B cell (primary cell): ENCODE measurements around the gene LOX. TPM values are rescaled to one million over a fixed set of nuclear protein-coding genes. Genes with fewer than 3 reads are reported as not detected.

Experiments used
- ATAC-seq: fragments of 200-7000 bp; cut with Tn5 transposase; one replicate; pipeline ENCODE4 v1.10.0; 2021; ENCODE audit warnings: low read depth, mild to moderate bottlenecking, moderate number of reproducible peaks, moderate library complexity
- CTCF ChIA-PET: fragments of 350-600 bp; sonication (Branson Sonifier 250); formaldehyde crosslinking; loops from one replicate; lab custom pipeline; 2021; ENCODE audit warnings: antibody characterized with exemption, inconsistent platforms; lab: Charles Lee
- POLR2A ChIA-PET: fragments of 350-600 bp; sonication (Branson Sonifier 250); formaldehyde crosslinking; loops from one replicate; lab custom pipeline; 2021; ENCODE audit warnings: antibody characterized with exemption; lab: Charles Lee
- DNase-seq: peaks from one replicate; pipeline ENCODE4 v3.0.0; 2013
- H2AFZ ChIP-seq: 2 replicates; pipeline ENCODE4 v1.6.1; 2012; ENCODE audit warnings: mild to moderate bottlenecking, low read depth, low read length; ENCODE audit not compliant: insufficient read depth, poor library complexity, severe bottlenecking
- H3K27ac ChIP-seq, 2 donors: 1 replicate in 1 of 2; 2 replicates in 1 of 2; pipeline ENCODE4 v1.5.1; 2012 to 2013; ENCODE audit warnings: low read length in 2 of 2, mild to moderate bottlenecking in 2 of 2, moderate library complexity in 1 of 2
- H3K27me3 ChIP-seq, 4 experiments: fragments of 200-600 bp in 1 of 4; sonication (generic) in 1 of 4; replicated peaks in 1 of 4; 1 replicate in 2 of 4; 2 replicates in 2 of 4; pipeline versions ENCODE4 v1.6.1 to v1.7.0; 2013 to 2016; ENCODE audit warnings: low read length in 3 of 4, mild to moderate bottlenecking in 2 of 4, mixed read lengths in 1 of 4, moderate library complexity in 1 of 4; ENCODE audit not compliant: insufficient read depth in 4 of 4, control insufficient read depth in 3 of 4; ENCODE audit errors: control extremely low read depth in 1 of 4
- H3K36me3 ChIP-seq, 2 experiments: replicated peaks in 1 of 2; 1 replicate in 1 of 2; 2 replicates in 1 of 2; pipeline versions ENCODE4 v1.6.1 to v1.7.1; 2013; ENCODE audit warnings: low read length in 1 of 2; ENCODE audit not compliant: insufficient read depth in 2 of 2, control insufficient read depth in 1 of 2; ENCODE audit errors: control extremely low read depth in 1 of 2, extremely low read depth in 1 of 2
- H3K4me1 ChIP-seq, 2 donors: fragments of 200-600 bp in 1 of 2; sonication (generic) in 1 of 2; 1 replicate in 1 of 2; 2 replicates in 1 of 2; pipeline versions ENCODE4 v1.5.1 to v1.6.1; 2013 to 2017; ENCODE audit warnings: low read length in 2 of 2; ENCODE audit not compliant: control insufficient read depth in 2 of 2, insufficient read depth in 2 of 2
- H3K4me2 ChIP-seq: replicated peaks from 2 replicates; pipeline ENCODE3; 2012; ENCODE audit warnings: mild to moderate bottlenecking, low read depth, low read length; ENCODE audit not compliant: poor library complexity, severe bottlenecking
- H3K4me3 ChIP-seq, 5 experiments: fragments of 200-600 bp in 1 of 5; sonication (generic) in 1 of 5; 1 replicate in 3 of 5; 2 replicates in 2 of 5; pipeline versions ENCODE4 v1.5.1 to v1.7.0; 2011 to 2016; ENCODE audit warnings: low read length in 4 of 5, mild to moderate bottlenecking in 4 of 5, low read depth in 2 of 5, control low read depth in 1 of 5, moderate library complexity in 1 of 5; ENCODE audit not compliant: insufficient read depth in 1 of 5; ENCODE audit errors: control extremely low read depth in 1 of 5, extremely low read depth in 1 of 5
- H3K79me2 ChIP-seq: fragments of 200-600 bp; sonication (generic); one replicate; pipeline ENCODE4 v1.6.0; 2016; ENCODE audit warnings: low read length; ENCODE audit not compliant: control insufficient read depth, insufficient read depth
- H3K9ac ChIP-seq: fragments of 200-600 bp; sonication (generic); 2 replicates; pipeline ENCODE4 v1.6.1; 2017; ENCODE audit warnings: mild to moderate bottlenecking, low read length, moderate library complexity
- H3K9me3 ChIP-seq, 3 donors: one replicate each; pipeline versions ENCODE4 v1.6.1 to v1.7.1; 2013; ENCODE audit warnings: low read length in 2 of 3; ENCODE audit not compliant: control insufficient read depth in 2 of 3, insufficient read depth in 1 of 3; ENCODE audit errors: control extremely low read depth in 1 of 3
- H4K20me1 ChIP-seq: 2 replicates; pipeline ENCODE4 v1.6.0; 2012; ENCODE audit warnings: mild to moderate bottlenecking, low read length; ENCODE audit not compliant: insufficient read depth, control insufficient read depth, poor library complexity, severe bottlenecking
- H3K27ac Mint-ChIP-seq: one replicate; pipeline ENCODE4 v1.8.0; 2021; ENCODE audit warnings: mixed read lengths
- H3K27me3 Mint-ChIP-seq: one replicate; pipeline ENCODE4 v1.8.0; 2021; ENCODE audit warnings: mixed read lengths
- H3K4me1 Mint-ChIP-seq: one replicate; pipeline ENCODE4 v1.8.0; 2021; ENCODE audit warnings: mixed read lengths
- H3K4me3 Mint-ChIP-seq: one replicate; pipeline ENCODE4 v1.8.0; 2021; ENCODE audit warnings: mixed read lengths
- H3K9me3 Mint-ChIP-seq: one replicate; pipeline ENCODE4 v1.8.0; 2022; ENCODE audit warnings: mixed read lengths; ENCODE audit not compliant: insufficient read depth
- CTCF ChIP-seq: fragments of 200-600 bp; IDR thresholded peaks from one replicate; pipeline ENCODE4 v1.8.0; 2022; ENCODE audit warnings: antibody characterized with exemption, mild to moderate bottlenecking
- EZH2 ChIP-seq: IDR thresholded peaks from 2 replicates; pipeline ENCODE4 v1.6.1; 2012; ENCODE audit warnings: borderline replicate concordance, low read depth, mild to moderate bottlenecking, moderate library complexity, low read length; ENCODE audit not compliant: insufficient read depth, poor library complexity, severe bottlenecking
- WGBS: methylation state at CpG from one replicate; pipeline ENCODE4 v1.1.5; 2013; ENCODE audit warnings: missing lambda C conversion rate; ENCODE audit not compliant: insufficient coverage; 5-methylcytosine and 5-hydroxymethylcytosine counted together
- intact Hi-C: fragments of 100-400 bp; cut with micrococcal nuclease; formaldehyde crosslinking; loops from one replicate; pipeline ENCODE4 v1.10.0; 2022
- polyA plus RNA-seq: library from polyadenylated mRNA; depleted of rRNA; stranded (reverse); fragments of >200 nt; gene quantifications from 2 replicates; pipeline ENCODE4 v1.2.3, GENCODE V29; 2012
- total RNA-seq, 2 donors: library from RNA; stranded (reverse); fragments of 120-200 nt in 1 of 2; gene quantifications; 1 replicate in 1 of 2; 2 replicates in 1 of 2; pipeline versions ENCODE4 v1.2.3 to v1.2.4, GENCODE V29; 2013 to 2022

The LOX gene
- total and polyA plus RNA-seq, 2 donors (not counting 1 experiment from before 2014, with no cell fraction given): not detected

- Histone ChIP-seq H3K4me3 (no peak overlapping the region), H3K79me2 (no peaks in the 10 kb centered on the region), H3K9me3 (no peaks in the 10 kb centered on the region), H3K4me2 (no peak overlapping the region), H4K20me1 (no peaks in the 10 kb centered on the region), H3K36me3 (no peaks in the 10 kb centered on the region), H3K9ac (no peak overlapping the region), H3K27ac (no peak overlapping the region), H3K4me1 (no peaks in the 10 kb centered on the region), H3K27me3 (peaks cover 0 to 3% (median 0%) of the 10 kb centered on the region in 4 experiments), H2AFZ (no peak overlapping the region)
- TF ChIP-seq CTCF (no peak), EZH2 (no peak)
- ChIA-PET POLR2A (no interaction called here), CTCF (no interaction called here)
- Mint-ChIP-seq H3K27me3 (peaks cover 14% of the 10 kb centered on the region), H3K4me3 (no peak overlapping the region), H3K4me1 (no peaks in the 10 kb centered on the region), H3K27ac (no peak overlapping the region), H3K9me3 (no peaks in the 10 kb centered on the region)
- 92% methylated on average over 2 of the region's 9 CpGs for WGBS
- DNase-seq: no peak
- intact Hi-C loops: no loop called here
- no peak for ATAC-seq
Measured at GRCh38 chr5:122091936-122092600, 14.0 kb upstream of the LOX start.

GRCh38 chr5:122089096-122090013 lies 11.3 kb upstream of the LOX start:
- intact Hi-C loops: no loop called here
- WGBS: 20% methylated on average over 1 of the region's 2 CpGs
- TF ChIP-seq CTCF (no peak), EZH2 (no peak)
- Histone ChIP-seq H3K4me1 (no peaks in the 10 kb centered on the region), H3K9ac (no peak overlapping the region), H3K9me3 (no peaks in the 10 kb centered on the region), H3K36me3 (no peaks in the 10 kb centered on the region), H2AFZ (no peak overlapping the region), H3K79me2 (no peaks in the 10 kb centered on the region), H4K20me1 (no peaks in the 10 kb centered on the region), H3K4me3 (no peak overlapping the region), H3K27me3 (peaks cover 0 to 3% (median 0%) of the 10 kb centered on the region in 4 experiments), H3K27ac (no peak overlapping the region), H3K4me2 (no peak overlapping the region)
- Mint-ChIP-seq H3K27me3 (peaks cover 7% of the 10 kb centered on the region), H3K27ac (no peak overlapping the region), H3K4me3 (no peak overlapping the region), H3K4me1 (no peaks in the 10 kb centered on the region), H3K9me3 (no peaks in the 10 kb centered on the region)
- ChIA-PET CTCF (no interaction called here), POLR2A (no interaction called here)
- DNase-seq: no peak
- no peak for ATAC-seq
